ENCODE results near the gene PHB1. TPM values are rescaled to one million over a fixed set of nuclear protein-coding genes. Genes with fewer than 3 reads are reported as not detected.
A peak's percentile ranks its signal among the peaks of the same experiment; 100 is the strongest.

PHB1 gene
- polyA plus RNA-seq, 1 of the 3 experiments (the other 2 are of a cell fraction) = 379 TPM

GRCh38 chr17:49361902-49362722 is 52.6 kb downstream of the PHB1 start, which contains the start of gene ZNF652:
TSS of gene ZNF652 (minus strand) at chr17:49362250. CDS start at chr17:49317725, 44,525 bp downstream.
- H3K79me2 ChIP-seq (ENCODE audit: insufficient read depth) = peaks cover 44% of the 10 kb centered on the region
- peaks cover 19% of the 10 kb centered on the region for H3F3A ChIP-seq (replicated peaks; ENCODE audit: insufficient read depth)
- peak within 1 kb of the TSS; percentile 92 to 93 for H3K4me3 ChIP-seq (ENCODE audit: low read depth in 2 of 2, low read length in 1 of 2)
- no peaks in the 10 kb centered on the region for H3K36me3 ChIP-seq (replicated peaks in 1 of 2; ENCODE audit: control insufficient read depth in 1 of 2, insufficient read depth in 2 of 2, low read length in 1 of 2)
- H3K9me2 ChIP-seq = no peaks in the 10 kb centered on the region
- ChIA-PET POLR2A (interaction anchor here (0.8 kb wide), 1 partner anchor 426 kb away, joined by 3 read pairs; no protein-coding TSS in a partner anchor), CTCF (interaction anchor here (0.8 to 1.4 kb wide), 7 partner anchors 8 to 46 kb away, joined by 3 to 6 read pairs (median 3); no protein-coding TSS in a partner anchor)
- peaks cover 36% of the 10 kb centered on the region for H4K20me1 ChIP-seq (ENCODE audit: insufficient read depth)
- peak within 1 kb of the TSS; percentile 89 for H2AFZ ChIP-seq (ENCODE audit: low read depth)
- peaks cover 17 to 18% of the 10 kb centered on the region in 2 experiments; a peak in 3 of 4 replicates for H3K4me1 ChIP-seq (ENCODE audit: control insufficient read depth in 1 of 2, insufficient read depth in 2 of 2, low read depth in 1 of 2, low read length in 1 of 2)
- no peaks in the 10 kb centered on the region for H3K27me3 ChIP-seq (ENCODE audit: insufficient read depth)
- H3K9me3 ChIP-seq = no peaks in the 10 kb centered on the region
- H3K4me2 ChIP-seq = peak within 1 kb of the TSS; percentile 93
- peak within 1 kb of the TSS; percentile 91 for H3K9ac ChIP-seq
- peak; percentile 100 for DNase-seq
- WGBS (ENCODE audit: low lambda C conversion rate) = 2% methylated on average over 22 of the region's 106 CpGs
- peak within 1 kb of the TSS; percentile 49 to 90 for H3K27ac ChIP-seq (ENCODE audit: low read depth in 2 of 2, low read length in 1 of 2)
- TF ChIP-seq ELF1 (IDR thresholded peaks at IDR 0.05) = no peak
- no peak for TF ChIP-seq TEAD4 (IDR thresholded peaks at IDR 0.05; ENCODE audit: borderline replicate concordance, insufficient read depth)
- TF ChIP-seq NRF1 (IDR thresholded peaks at IDR 0.05; ENCODE audit: low read depth, low read length) = peak; percentile 93
- TF ChIP-seq, protein P1, sequence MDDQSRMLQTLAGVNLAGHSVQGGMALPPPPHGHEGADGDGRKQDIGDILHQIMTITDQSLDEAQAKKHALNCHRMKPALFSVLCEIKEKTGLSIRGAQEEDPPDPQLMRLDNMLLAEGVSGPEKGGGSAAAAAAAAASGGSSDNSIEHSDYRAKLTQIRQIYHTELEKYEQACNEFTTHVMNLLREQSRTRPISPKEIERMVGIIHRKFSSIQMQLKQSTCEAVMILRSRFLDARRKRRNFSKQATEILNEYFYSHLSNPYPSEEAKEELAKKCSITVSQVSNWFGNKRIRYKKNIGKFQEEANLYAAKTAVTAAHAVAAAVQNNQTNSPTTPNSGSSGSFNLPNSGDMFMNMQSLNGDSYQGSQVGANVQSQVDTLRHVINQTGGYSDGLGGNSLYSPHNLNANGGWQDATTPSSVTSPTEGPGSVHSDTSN (IDR thresholded peaks at IDR 0.05) = no peak
- TF ChIP-seq, protein P2, sequence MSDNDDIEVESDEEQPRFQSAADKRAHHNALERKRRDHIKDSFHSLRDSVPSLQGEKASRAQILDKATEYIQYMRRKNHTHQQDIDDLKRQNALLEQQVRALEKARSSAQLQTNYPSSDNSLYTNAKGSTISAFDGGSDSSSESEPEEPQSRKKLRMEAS (IDR thresholded peaks at IDR 0.05; ENCODE audit: low read depth) = peak; percentile 39; the same call in 1 of the 2 replicates
- no peak for TF ChIP-seq NFIC (IDR thresholded peaks at IDR 0.05; ENCODE audit: borderline replicate concordance)
- TF ChIP-seq, protein P3, sequence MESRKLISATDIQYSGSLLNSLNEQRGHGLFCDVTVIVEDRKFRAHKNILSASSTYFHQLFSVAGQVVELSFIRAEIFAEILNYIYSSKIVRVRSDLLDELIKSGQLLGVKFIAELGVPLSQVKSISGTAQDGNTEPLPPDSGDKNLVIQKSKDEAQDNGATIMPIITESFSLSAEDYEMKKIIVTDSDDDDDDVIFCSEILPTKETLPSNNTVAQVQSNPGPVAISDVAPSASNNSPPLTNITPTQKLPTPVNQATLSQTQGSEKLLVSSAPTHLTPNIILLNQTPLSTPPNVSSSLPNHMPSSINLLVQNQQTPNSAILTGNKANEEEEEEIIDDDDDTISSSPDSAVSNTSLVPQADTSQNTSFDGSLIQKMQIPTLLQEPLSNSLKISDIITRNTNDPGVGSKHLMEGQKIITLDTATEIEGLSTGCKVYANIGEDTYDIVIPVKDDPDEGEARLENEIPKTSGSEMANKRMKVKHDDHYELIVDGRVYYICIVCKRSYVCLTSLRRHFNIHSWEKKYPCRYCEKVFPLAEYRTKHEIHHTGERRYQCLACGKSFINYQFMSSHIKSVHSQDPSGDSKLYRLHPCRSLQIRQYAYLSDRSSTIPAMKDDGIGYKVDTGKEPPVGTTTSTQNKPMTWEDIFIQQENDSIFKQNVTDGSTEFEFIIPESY (IDR thresholded peaks at IDR 0.05; ENCODE audit: borderline replicate concordance, low read depth) = peak; percentile 54; the same call in 1 of the 2 replicates
- no peak for TF ChIP-seq FOSL2 (IDR thresholded peaks at IDR 0.05; ENCODE audit: borderline replicate concordance, low read depth)
- no peak for TF ChIP-seq SIN3A (IDR thresholded peaks at IDR 0.05; ENCODE audit: borderline replicate concordance, low read depth, low read length)
- TF ChIP-seq, protein P4, sequence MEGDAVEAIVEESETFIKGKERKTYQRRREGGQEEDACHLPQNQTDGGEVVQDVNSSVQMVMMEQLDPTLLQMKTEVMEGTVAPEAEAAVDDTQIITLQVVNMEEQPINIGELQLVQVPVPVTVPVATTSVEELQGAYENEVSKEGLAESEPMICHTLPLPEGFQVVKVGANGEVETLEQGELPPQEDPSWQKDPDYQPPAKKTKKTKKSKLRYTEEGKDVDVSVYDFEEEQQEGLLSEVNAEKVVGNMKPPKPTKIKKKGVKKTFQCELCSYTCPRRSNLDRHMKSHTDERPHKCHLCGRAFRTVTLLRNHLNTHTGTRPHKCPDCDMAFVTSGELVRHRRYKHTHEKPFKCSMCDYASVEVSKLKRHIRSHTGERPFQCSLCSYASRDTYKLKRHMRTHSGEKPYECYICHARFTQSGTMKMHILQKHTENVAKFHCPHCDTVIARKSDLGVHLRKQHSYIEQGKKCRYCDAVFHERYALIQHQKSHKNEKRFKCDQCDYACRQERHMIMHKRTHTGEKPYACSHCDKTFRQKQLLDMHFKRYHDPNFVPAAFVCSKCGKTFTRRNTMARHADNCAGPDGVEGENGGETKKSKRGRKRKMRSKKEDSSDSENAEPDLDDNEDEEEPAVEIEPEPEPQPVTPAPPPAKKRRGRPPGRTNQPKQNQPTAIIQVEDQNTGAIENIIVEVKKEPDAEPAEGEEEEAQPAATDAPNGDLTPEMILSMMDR (IDR thresholded peaks at IDR 0.05) = no peak
- TF ChIP-seq RCOR1 (IDR thresholded peaks at IDR 0.05; ENCODE audit: low read length) = no peak; the same call in 1 of the 2 replicates
- no peak for TF ChIP-seq EP300 (IDR thresholded peaks at IDR 0.05; ENCODE audit: borderline replicate concordance in 1 of 2, low read depth in 1 of 2, low read length in 1 of 2)
- no peak for TF ChIP-seq RAD21 (IDR thresholded peaks at IDR 0.05; ENCODE audit: low read length)
- TF ChIP-seq TCF12 (IDR thresholded peaks at IDR 0.05) = no peak
- TF ChIP-seq SMC3 (IDR thresholded peaks at IDR 0.05; ENCODE audit: low read depth, low read length) = no peak
- peak; percentile 14; the same call in 1 of the 2 replicates for TF ChIP-seq POLR2AphosphoS5 (IDR thresholded peaks at IDR 0.05; ENCODE audit: low read depth, low read length)
- TF ChIP-seq GABPA (IDR thresholded peaks at IDR 0.05; ENCODE audit: low read depth) = no peak
- TF ChIP-seq GATA2 (CRISPR knock-in tag; IDR thresholded peaks at IDR 0.05) = 0 out of 2 replicates have a peak, but pooled peaks have one; percentile 21
- TF ChIP-seq USF1 (IDR thresholded peaks at IDR 0.05; ENCODE audit: borderline replicate concordance, low read depth) = no peak
- TF ChIP-seq USF2 (IDR thresholded peaks at IDR 0.05; ENCODE audit: borderline replicate concordance, low read depth, low read length) = no peak
- no peak for TF ChIP-seq REST (IDR thresholded peaks at IDR 0.05; ENCODE audit: low read depth, low read length)
- TF ChIP-seq JUND (IDR thresholded peaks at IDR 0.05) = no peak

Data from SK-N-SH (cell line).